Left lung (tissue), 10 donors: ENCODE data around the gene ST6GALNAC3. TPM values are rescaled to one million over a fixed set of nuclear protein-coding genes. Genes with fewer than 3 reads are reported as not detected.
A peak's percentile ranks its signal among the peaks of the same experiment; 100 is the strongest.

Source experiments
- ATAC-seq: fragments of 200-7000 bp; cut with Tn5 transposase; one replicate; pipeline ENCODE4 v1.9.1; 2020; ENCODE audit warnings: moderate library complexity
- DNase-seq, 4 donors: peaks; one replicate each; pipeline ENCODE4 v3.0.0-alpha.2; 2013 to 2020
- H3K27ac ChIP-seq, 2 donors: fragments of 200-600 bp; sonication (generic) in 1 of 2; one replicate each; pipeline versions ENCODE4 v1.5.0 to v1.8.0; 2020 to 2021
- H3K27me3 ChIP-seq, 2 donors: fragments of 200-600 bp; sonication (generic) in 1 of 2; one replicate each; pipeline versions ENCODE4 v1.5.0 to v1.8.0; 2020 to 2021
- H3K36me3 ChIP-seq, 2 donors: fragments of 200-600 bp; sonication (generic) in 1 of 2; one replicate each; pipeline versions ENCODE4 v1.5.0 to v1.8.0; 2020 to 2021
- H3K4me1 ChIP-seq, 2 donors: fragments of 200-600 bp; one replicate each; pipeline ENCODE4 v1.8.0; 2021
- H3K4me3 ChIP-seq, 2 donors: fragments of 200-600 bp; sonication (generic) in 1 of 2; one replicate each; pipeline versions ENCODE4 v1.5.0 to v1.8.0; 2020 to 2021; ENCODE audit warnings: mild to moderate bottlenecking in 1 of 2
- H3K9me3 ChIP-seq, 2 donors: fragments of 200-600 bp; sonication (generic) in 1 of 2; one replicate each; pipeline versions ENCODE4 v1.5.0 to v1.8.0; 2020 to 2021
- intact Hi-C, 2 donors: fragments of 100-400 bp; cut with DNase I; formaldehyde crosslinking; loops; one replicate each; pipeline versions ENCODE4 v1.11.2 to v1.14.2; 2022
- polyA plus RNA-seq, 6 donors: library from polyadenylated mRNA; unstranded; fragments of 120-200 nt; gene quantifications; one replicate each; pipeline ENCODE4 v1.2.1, GENCODE V29; 2013; ENCODE audit not compliant: insufficient read length in 6 of 6
- total RNA-seq, 2 donors: library from RNA; stranded (reverse); fragmentation: NEBNext Ultra II Directional; extraction: Animal tissue kit (Norgen Biotek cat#: 25700); gene quantifications; one replicate each; pipeline ENCODE4 v1.2.1, GENCODE V29; 2021
- TF ChIP-seq, protein P1 (sequence below), 2 donors: fragments of 200-600 bp; sonication (generic) in 1 of 2; IDR thresholded peaks; one replicate each; pipeline versions ENCODE4 v1.5.0 to v1.8.0; 2021; ENCODE audit warnings: antibody characterized with exemption in 2 of 2
- donor health status: DM: no; HTN: yes; CAD: no.
- donor health status: DM: no; HTN: no; CAD: no.

The ST6GALNAC3 gene
- total and polyA plus RNA-seq, 8 donors, result 3.4 to 37.7 (median 30.1) TPM

GRCh38 chr1:76079475-76080227 is 5.1 kb downstream of the ST6GALNAC3 start:
- H3K4me1 ChIP-seq, result peaks cover 5 to 27% of the 10 kb centered on the region in 2 donors
- ATAC-seq, result no peak
- H3K27ac ChIP-seq, result no peak overlapping the region

GRCh38 chr1:76080552-76081079 is 6.1 kb downstream of the ST6GALNAC3 start:
- Histone ChIP-seq H3K9me3 (no peaks in the 10 kb centered on the region), H3K27me3 (no peaks in the 10 kb centered on the region), H3K4me3 (no peak overlapping the region), H3K36me3 (no peaks in the 10 kb centered on the region), H3K27ac (no peak overlapping the region), H3K4me1 (peaks cover 0 to 17% of the 10 kb centered on the region in 2 donors)
- intact Hi-C loops, result no loop called here
- DNase-seq (no peak), ATAC-seq (no peak)
- TF ChIP-seq, protein P1, sequence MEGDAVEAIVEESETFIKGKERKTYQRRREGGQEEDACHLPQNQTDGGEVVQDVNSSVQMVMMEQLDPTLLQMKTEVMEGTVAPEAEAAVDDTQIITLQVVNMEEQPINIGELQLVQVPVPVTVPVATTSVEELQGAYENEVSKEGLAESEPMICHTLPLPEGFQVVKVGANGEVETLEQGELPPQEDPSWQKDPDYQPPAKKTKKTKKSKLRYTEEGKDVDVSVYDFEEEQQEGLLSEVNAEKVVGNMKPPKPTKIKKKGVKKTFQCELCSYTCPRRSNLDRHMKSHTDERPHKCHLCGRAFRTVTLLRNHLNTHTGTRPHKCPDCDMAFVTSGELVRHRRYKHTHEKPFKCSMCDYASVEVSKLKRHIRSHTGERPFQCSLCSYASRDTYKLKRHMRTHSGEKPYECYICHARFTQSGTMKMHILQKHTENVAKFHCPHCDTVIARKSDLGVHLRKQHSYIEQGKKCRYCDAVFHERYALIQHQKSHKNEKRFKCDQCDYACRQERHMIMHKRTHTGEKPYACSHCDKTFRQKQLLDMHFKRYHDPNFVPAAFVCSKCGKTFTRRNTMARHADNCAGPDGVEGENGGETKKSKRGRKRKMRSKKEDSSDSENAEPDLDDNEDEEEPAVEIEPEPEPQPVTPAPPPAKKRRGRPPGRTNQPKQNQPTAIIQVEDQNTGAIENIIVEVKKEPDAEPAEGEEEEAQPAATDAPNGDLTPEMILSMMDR (IDR thresholded peaks at IDR 0.05), result no peak

More at GRCh38 chr1:76079475-76080227, 5.1 kb downstream of the ST6GALNAC3 start:
- H3K36me3 ChIP-seq, result no peaks in the 10 kb centered on the region
- intact Hi-C loops, result no loop called here
- H3K27me3 ChIP-seq, result no peaks in the 10 kb centered on the region
- H3K4me3 ChIP-seq, result no peak overlapping the region
- DNase-seq, result no peak
- H3K9me3 ChIP-seq, result no peaks in the 10 kb centered on the region
- TF ChIP-seq, protein P1 (IDR thresholded peaks at IDR 0.05), result no peak

- Histone ChIP-seq H3K27ac (no peak overlapping the region), H3K4me1 (peaks cover 0 to 5% of the 10 kb centered on the region in 2 donors), H3K9me3 (no peaks in the 10 kb centered on the region), H3K27me3 (no peaks in the 10 kb centered on the region), H3K36me3 (no peaks in the 10 kb centered on the region), H3K4me3 (no peak overlapping the region)
- TF ChIP-seq, protein P1 (IDR thresholded peaks at IDR 0.05), result no peak
- ATAC-seq, result no peak
- no peak for DNase-seq
- intact Hi-C loops, result no loop called here
These were observed 7.5 kb downstream of the ST6GALNAC3 start for GRCh38 chr1:76082062-76082461.

- peaks cover 0 to 8% of the 10 kb centered on the region in 2 donors for H3K4me1 ChIP-seq
- TF ChIP-seq, protein P1 (IDR thresholded peaks at IDR 0.05), result no peak
- H3K4me3 ChIP-seq, result no peak overlapping the region
These were observed 8.6 kb downstream of the ST6GALNAC3 start for GRCh38 chr1:76083189-76083588.

GRCh38 chr1:76084029-76084627 is 9.6 kb downstream of the ST6GALNAC3 start:
- Histone ChIP-seq H3K36me3 (no peaks in the 10 kb centered on the region), H3K4me1 (peaks cover 0 to 8% of the 10 kb centered on the region in 2 donors), H3K4me3 (no peak overlapping the region), H3K9me3 (no peaks in the 10 kb centered on the region), H3K27ac (no peak overlapping the region), H3K27me3 (no peaks in the 10 kb centered on the region)
- TF ChIP-seq, protein P1 (IDR thresholded peaks at IDR 0.05), result no peak
- ATAC-seq (no peak), DNase-seq (no peak)
- intact Hi-C loops, result no loop called here

More at GRCh38 chr1:76083189-76083588, 8.6 kb downstream of the ST6GALNAC3 start:
- no peak for ATAC-seq
- H3K27me3 ChIP-seq, result no peaks in the 10 kb centered on the region
- no peak overlapping the region for H3K27ac ChIP-seq
- peak in 1 of 4 donors; percentile 64 for DNase-seq
- no peaks in the 10 kb centered on the region for H3K9me3 ChIP-seq
- intact Hi-C loops, result no loop called here
- no peaks in the 10 kb centered on the region for H3K36me3 ChIP-seq
